SW480 (cell line): ENCODE measurements around the gene RBMXL3.
"Not testable (repeated sequence)": the region's sequence is repeated elsewhere in the genome, so short reads cannot be mapped to it uniquely, and the experiment has no call there.

Source experiments
- DNase-seq: peaks from one replicate; pipeline ENCODE4 v3.0.0-alpha.2; 2016; ENCODE audit warnings: low spot score

Gene RBMXL3

GRCh38 chrX:115189110-115189509 lies at the start of gene RBMXL3:
Gene RBMXL3, plus strand, starts transcription at chrX:115189410. Its CDS starts 32 bp downstream, at chrX:115189442.
- no peak for DNase-seq

GRCh38 chrX:115142057-115142456 lies 47.2 kb upstream of the RBMXL3 start:
- DNase-seq = no peak

- DNase-seq = peak; percentile 16
Observed at GRCh38 chrX:115147220-115147619, 42.0 kb upstream of the RBMXL3 start.

GRCh38 chrX:115173181-115173580 lies 16.0 kb upstream of the RBMXL3 start:
- no peak for DNase-seq

GRCh38 chrX:115174548-115174947 lies 14.7 kb upstream of the RBMXL3 start:
- DNase-seq = no peak

- no peak for DNase-seq
Observed at GRCh38 chrX:115177932-115178331, 11.3 kb upstream of the RBMXL3 start.

- no peak for DNase-seq
Observed at GRCh38 chrX:115178473-115178872, 10.7 kb upstream of the RBMXL3 start.

- no peak for DNase-seq
Observed at GRCh38 chrX:115183980-115184379, 5.2 kb upstream of the RBMXL3 start.

- DNase-seq = no peak
Observed at GRCh38 chrX:115189646-115190635, 731 bp downstream of the RBMXL3 start.

- DNase-seq = no peak
Observed at GRCh38 chrX:115190636-115191489, 1.7 kb downstream of the RBMXL3 start.

GRCh38 chrX:115191490-115192243 lies 2.5 kb downstream of the RBMXL3 start:
- no peak for DNase-seq

GRCh38 chrX:115192244-115192700 lies 3.1 kb downstream of the RBMXL3 start:
- no peak for DNase-seq

GRCh38 chrX:115204040-115204439 lies 14.8 kb downstream of the RBMXL3 start:
- DNase-seq = no peak

GRCh38 chrX:115209547-115209946 lies 20.3 kb downstream of the RBMXL3 start:
- not testable (repeated sequence) for DNase-seq

- DNase-seq = no peak
Observed at GRCh38 chrX:115214151-115214550, 24.9 kb downstream of the RBMXL3 start.

GRCh38 chrX:115214605-115215004 lies 25.4 kb downstream of the RBMXL3 start:
- DNase-seq = no peak

GRCh38 chrX:115217346-115217745 lies 28.1 kb downstream of the RBMXL3 start:
- not testable (repeated sequence) for DNase-seq

GRCh38 chrX:115226929-115227328 lies 37.7 kb downstream of the RBMXL3 start:
- DNase-seq = peak; percentile 29

- no peak for DNase-seq
Observed at GRCh38 chrX:115229337-115230003, 40.3 kb downstream of the RBMXL3 start.

GRCh38 chrX:115232933-115233496 lies 43.8 kb downstream of the RBMXL3 start:
- no peak for DNase-seq
